ENCODE results near the gene NFX1.

- TF ChIP-seq CTCF (conservative IDR thresholded peaks at IDR 0.05; ENCODE audit: low read depth, low read length), result peak; percentile 80
- no peak for TF ChIP-seq EZH2 (IDR thresholded peaks at IDR 0.05; ENCODE audit: borderline replicate concordance, low read depth, low read length, poor library complexity, severe bottlenecking)
These were observed 3.2 kb upstream of the NFX1 start for GRCh38 chr9:33287087-33287490.
